B cell (primary cell): ENCODE results near the gene RNASE3. TPM values are rescaled to one million over a fixed set of nuclear protein-coding genes. Genes with fewer than 3 reads are reported as not detected.

ENCODE experiments used
- ATAC-seq: fragments of 200-7000 bp; cut with Tn5 transposase; one replicate; pipeline ENCODE4 v1.10.0; 2021; ENCODE audit warnings: low read depth, mild to moderate bottlenecking, moderate number of reproducible peaks, moderate library complexity
- CTCF ChIA-PET: fragments of 350-600 bp; sonication (Branson Sonifier 250); formaldehyde crosslinking; loops from one replicate; lab custom pipeline; 2021; ENCODE audit warnings: antibody characterized with exemption, inconsistent platforms; lab: Charles Lee
- POLR2A ChIA-PET: fragments of 350-600 bp; sonication (Branson Sonifier 250); formaldehyde crosslinking; loops from one replicate; lab custom pipeline; 2021; ENCODE audit warnings: antibody characterized with exemption; lab: Charles Lee
- DNase-seq: peaks from one replicate; pipeline ENCODE4 v3.0.0; 2013
- H2AFZ ChIP-seq: 2 replicates; pipeline ENCODE4 v1.6.1; 2012; ENCODE audit warnings: mild to moderate bottlenecking, low read depth, low read length; ENCODE audit not compliant: insufficient read depth, poor library complexity, severe bottlenecking
- H3K27ac ChIP-seq, 2 donors: 1 replicate in 1 of 2; 2 replicates in 1 of 2; pipeline ENCODE4 v1.5.1; 2012 to 2013; ENCODE audit warnings: low read length in 2 of 2, mild to moderate bottlenecking in 2 of 2, moderate library complexity in 1 of 2
- H3K27me3 ChIP-seq, 4 experiments: fragments of 200-600 bp in 1 of 4; sonication (generic) in 1 of 4; replicated peaks in 1 of 4; 1 replicate in 2 of 4; 2 replicates in 2 of 4; pipeline versions ENCODE4 v1.6.1 to v1.7.0; 2013 to 2016; ENCODE audit warnings: low read length in 3 of 4, mild to moderate bottlenecking in 2 of 4, mixed read lengths in 1 of 4, moderate library complexity in 1 of 4; ENCODE audit not compliant: insufficient read depth in 4 of 4, control insufficient read depth in 3 of 4; ENCODE audit errors: control extremely low read depth in 1 of 4
- H3K36me3 ChIP-seq, 2 experiments: replicated peaks in 1 of 2; 1 replicate in 1 of 2; 2 replicates in 1 of 2; pipeline versions ENCODE4 v1.6.1 to v1.7.1; 2013; ENCODE audit warnings: low read length in 1 of 2; ENCODE audit not compliant: insufficient read depth in 2 of 2, control insufficient read depth in 1 of 2; ENCODE audit errors: control extremely low read depth in 1 of 2, extremely low read depth in 1 of 2
- H3K4me1 ChIP-seq, 2 donors: fragments of 200-600 bp in 1 of 2; sonication (generic) in 1 of 2; 1 replicate in 1 of 2; 2 replicates in 1 of 2; pipeline versions ENCODE4 v1.5.1 to v1.6.1; 2013 to 2017; ENCODE audit warnings: low read length in 2 of 2; ENCODE audit not compliant: control insufficient read depth in 2 of 2, insufficient read depth in 2 of 2
- H3K4me2 ChIP-seq: replicated peaks from 2 replicates; pipeline ENCODE3; 2012; ENCODE audit warnings: mild to moderate bottlenecking, low read depth, low read length; ENCODE audit not compliant: poor library complexity, severe bottlenecking
- H3K4me3 ChIP-seq, 5 experiments: fragments of 200-600 bp in 1 of 5; sonication (generic) in 1 of 5; 1 replicate in 3 of 5; 2 replicates in 2 of 5; pipeline versions ENCODE4 v1.5.1 to v1.7.0; 2011 to 2016; ENCODE audit warnings: low read length in 4 of 5, mild to moderate bottlenecking in 4 of 5, low read depth in 2 of 5, control low read depth in 1 of 5, moderate library complexity in 1 of 5; ENCODE audit not compliant: insufficient read depth in 1 of 5; ENCODE audit errors: control extremely low read depth in 1 of 5, extremely low read depth in 1 of 5
- H3K79me2 ChIP-seq: fragments of 200-600 bp; sonication (generic); one replicate; pipeline ENCODE4 v1.6.0; 2016; ENCODE audit warnings: low read length; ENCODE audit not compliant: control insufficient read depth, insufficient read depth
- H3K9ac ChIP-seq: fragments of 200-600 bp; sonication (generic); 2 replicates; pipeline ENCODE4 v1.6.1; 2017; ENCODE audit warnings: mild to moderate bottlenecking, low read length, moderate library complexity
- H3K9me3 ChIP-seq, 3 donors: one replicate each; pipeline versions ENCODE4 v1.6.1 to v1.7.1; 2013; ENCODE audit warnings: low read length in 2 of 3; ENCODE audit not compliant: control insufficient read depth in 2 of 3, insufficient read depth in 1 of 3; ENCODE audit errors: control extremely low read depth in 1 of 3
- H4K20me1 ChIP-seq: 2 replicates; pipeline ENCODE4 v1.6.0; 2012; ENCODE audit warnings: mild to moderate bottlenecking, low read length; ENCODE audit not compliant: insufficient read depth, control insufficient read depth, poor library complexity, severe bottlenecking
- H3K27ac Mint-ChIP-seq: one replicate; pipeline ENCODE4 v1.8.0; 2021; ENCODE audit warnings: mixed read lengths
- H3K27me3 Mint-ChIP-seq: one replicate; pipeline ENCODE4 v1.8.0; 2021; ENCODE audit warnings: mixed read lengths
- H3K4me1 Mint-ChIP-seq: one replicate; pipeline ENCODE4 v1.8.0; 2021; ENCODE audit warnings: mixed read lengths
- H3K4me3 Mint-ChIP-seq: one replicate; pipeline ENCODE4 v1.8.0; 2021; ENCODE audit warnings: mixed read lengths
- H3K9me3 Mint-ChIP-seq: one replicate; pipeline ENCODE4 v1.8.0; 2022; ENCODE audit warnings: mixed read lengths; ENCODE audit not compliant: insufficient read depth
- EZH2 ChIP-seq: IDR thresholded peaks from 2 replicates; pipeline ENCODE4 v1.6.1; 2012; ENCODE audit warnings: borderline replicate concordance, low read depth, mild to moderate bottlenecking, moderate library complexity, low read length; ENCODE audit not compliant: insufficient read depth, poor library complexity, severe bottlenecking
- WGBS: methylation state at CpG from one replicate; pipeline ENCODE4 v1.1.5; 2013; ENCODE audit warnings: missing lambda C conversion rate; ENCODE audit not compliant: insufficient coverage; 5-methylcytosine and 5-hydroxymethylcytosine counted together
- intact Hi-C: fragments of 100-400 bp; cut with micrococcal nuclease; formaldehyde crosslinking; loops from one replicate; pipeline ENCODE4 v1.10.0; 2022
- polyA plus RNA-seq: library from polyadenylated mRNA; depleted of rRNA; stranded (reverse); fragments of >200 nt; gene quantifications from 2 replicates; pipeline ENCODE4 v1.2.3, GENCODE V29; 2012
- total RNA-seq, 2 donors: library from RNA; stranded (reverse); fragments of 120-200 nt in 1 of 2; gene quantifications; 1 replicate in 1 of 2; 2 replicates in 1 of 2; pipeline versions ENCODE4 v1.2.3 to v1.2.4, GENCODE V29; 2013 to 2022
- TF ChIP-seq, protein P1 (sequence below): fragments of 200-600 bp; IDR thresholded peaks from one replicate; pipeline ENCODE4 v1.8.0; 2022; ENCODE audit warnings: antibody characterized with exemption, mild to moderate bottlenecking

RNASE3 gene
- total and polyA plus RNA-seq, 2 donors (not counting 1 experiment from before 2014, with no cell fraction given), result not detected

GRCh38 chr14:20848316-20848954 is 42.8 kb upstream of the RNASE3 start:
- H3K4me3 ChIP-seq, result no peak overlapping the region
- no peak for TF ChIP-seq EZH2
- TF ChIP-seq, protein P1, sequence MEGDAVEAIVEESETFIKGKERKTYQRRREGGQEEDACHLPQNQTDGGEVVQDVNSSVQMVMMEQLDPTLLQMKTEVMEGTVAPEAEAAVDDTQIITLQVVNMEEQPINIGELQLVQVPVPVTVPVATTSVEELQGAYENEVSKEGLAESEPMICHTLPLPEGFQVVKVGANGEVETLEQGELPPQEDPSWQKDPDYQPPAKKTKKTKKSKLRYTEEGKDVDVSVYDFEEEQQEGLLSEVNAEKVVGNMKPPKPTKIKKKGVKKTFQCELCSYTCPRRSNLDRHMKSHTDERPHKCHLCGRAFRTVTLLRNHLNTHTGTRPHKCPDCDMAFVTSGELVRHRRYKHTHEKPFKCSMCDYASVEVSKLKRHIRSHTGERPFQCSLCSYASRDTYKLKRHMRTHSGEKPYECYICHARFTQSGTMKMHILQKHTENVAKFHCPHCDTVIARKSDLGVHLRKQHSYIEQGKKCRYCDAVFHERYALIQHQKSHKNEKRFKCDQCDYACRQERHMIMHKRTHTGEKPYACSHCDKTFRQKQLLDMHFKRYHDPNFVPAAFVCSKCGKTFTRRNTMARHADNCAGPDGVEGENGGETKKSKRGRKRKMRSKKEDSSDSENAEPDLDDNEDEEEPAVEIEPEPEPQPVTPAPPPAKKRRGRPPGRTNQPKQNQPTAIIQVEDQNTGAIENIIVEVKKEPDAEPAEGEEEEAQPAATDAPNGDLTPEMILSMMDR, result no peak
- H3K36me3 ChIP-seq, result no peaks in the 10 kb centered on the region
- peaks cover 0 to 4% of the 10 kb centered on the region in 2 donors for H3K4me1 ChIP-seq
- ATAC-seq (no peak), DNase-seq (no peak)
- no peaks in the 10 kb centered on the region for H4K20me1 ChIP-seq
- no peak overlapping the region for H3K4me3 Mint-ChIP-seq
- H3K27ac Mint-ChIP-seq, result no peak overlapping the region
- no peaks in the 10 kb centered on the region for H3K79me2 ChIP-seq
- H3K4me1 Mint-ChIP-seq, result peaks cover 8% of the 10 kb centered on the region
- peaks cover 2% of the 10 kb centered on the region for H3K9me3 Mint-ChIP-seq
- POLR2A ChIA-PET, result no interaction called here
- CTCF ChIA-PET, result interaction anchor here (0.6 to 1.9 kb wide), 11 partner anchors 9 to 348 kb away, joined by 3 to 8 read pairs (median 4); no protein-coding TSS in a partner anchor
- H2AFZ ChIP-seq, result no peak overlapping the region
- WGBS, result 81% methylated on average over 7 of the region's 9 CpGs
- no peaks in the 10 kb centered on the region for H3K27me3 ChIP-seq
- H3K9ac ChIP-seq, result no peak overlapping the region
- H3K27ac ChIP-seq, result no peak overlapping the region
- intact Hi-C loops, result no loop called here
- no peaks in the 10 kb centered on the region for H3K9me3 ChIP-seq
- H3K27me3 Mint-ChIP-seq, result peaks cover 16% of the 10 kb centered on the region
- no peak overlapping the region for H3K4me2 ChIP-seq

- Histone ChIP-seq H3K4me3 (no peak overlapping the region), H3K79me2 (no peaks in the 10 kb centered on the region), H3K36me3 (no peaks in the 10 kb centered on the region), H3K9me3 (no peaks in the 10 kb centered on the region), H3K27ac (no peak overlapping the region), H3K9ac (no peak overlapping the region), H3K4me1 (peaks cover 0 to 4% of the 10 kb centered on the region in 2 donors), H3K4me2 (no peak overlapping the region), H4K20me1 (no peaks in the 10 kb centered on the region), H2AFZ (no peak overlapping the region), H3K27me3 (no peaks in the 10 kb centered on the region)
- intact Hi-C loops, result no loop called here
- peaks cover 8% of the 10 kb centered on the region for H3K4me1 Mint-ChIP-seq
- CTCF ChIA-PET, result interaction anchor here (0.8 to 1.9 kb wide), 8 partner anchors 8 to 158 kb away, joined by 3 to 8 read pairs (median 4); no protein-coding TSS in a partner anchor
- H3K9me3 Mint-ChIP-seq, result peaks cover 2% of the 10 kb centered on the region
- DNase-seq (no peak), ATAC-seq (no peak)
- POLR2A ChIA-PET, result no interaction called here
- no peak overlapping the region for H3K4me3 Mint-ChIP-seq
- WGBS, result 61% methylated on average over 2 of the region's 4 CpGs
- no peak overlapping the region for H3K27ac Mint-ChIP-seq
- peaks cover 16% of the 10 kb centered on the region for H3K27me3 Mint-ChIP-seq
- no peak for TF ChIP-seq EZH2
- TF ChIP-seq, protein P1, result no peak
These were observed 42.1 kb upstream of the RNASE3 start for GRCh38 chr14:20848955-20849570.
